Endometrial microvascular endothelial cells (primary cell): ENCODE results near the gene SLC24A4. TPM values are rescaled to one million over a fixed set of nuclear protein-coding genes. Genes with fewer than 3 reads are reported as not detected.

Experiments used
- in situ Hi-C: cut with HindIII; loops from 2 replicates; pipeline ENCODE4 v1.10.0; 2017; ENCODE audit warnings: low sequenced_read_pairs, low pct_unique_long_range_greater_than_20kb; ENCODE audit errors: inconsistent ontology term
- total RNA-seq: library from RNA; depleted of rRNA; stranded (reverse); fragments of >200 nt; gene quantifications from one replicate; pipeline ENCODE4 v1.2.3, GENCODE V29; 2015; ENCODE audit errors: inconsistent ontology term

Gene SLC24A4
- total RNA-seq, 1 donor from 2014 or later, result not detected

DNA sequence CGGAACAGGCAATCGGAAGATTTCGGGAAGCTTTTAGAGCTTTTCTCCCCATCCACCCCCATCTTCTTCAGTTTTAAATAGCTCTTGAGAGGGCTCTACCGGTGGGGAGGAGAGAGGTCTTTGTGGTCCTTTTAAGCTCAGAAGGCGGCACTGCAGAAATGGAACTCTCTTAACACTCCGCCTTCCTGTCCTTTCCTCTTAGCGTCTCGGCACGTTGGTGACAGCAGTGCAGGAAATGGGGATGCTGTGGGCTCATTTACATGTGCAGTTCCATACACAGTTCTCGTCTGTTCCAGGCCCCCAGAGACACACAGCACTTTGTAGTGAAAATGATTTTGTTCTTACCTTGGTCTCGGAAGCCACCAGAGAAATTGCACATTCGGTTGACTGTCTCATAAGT is 140.2 kb downstream of the SLC24A4 start:
- in situ Hi-C loops, result no loop called here

DNA sequence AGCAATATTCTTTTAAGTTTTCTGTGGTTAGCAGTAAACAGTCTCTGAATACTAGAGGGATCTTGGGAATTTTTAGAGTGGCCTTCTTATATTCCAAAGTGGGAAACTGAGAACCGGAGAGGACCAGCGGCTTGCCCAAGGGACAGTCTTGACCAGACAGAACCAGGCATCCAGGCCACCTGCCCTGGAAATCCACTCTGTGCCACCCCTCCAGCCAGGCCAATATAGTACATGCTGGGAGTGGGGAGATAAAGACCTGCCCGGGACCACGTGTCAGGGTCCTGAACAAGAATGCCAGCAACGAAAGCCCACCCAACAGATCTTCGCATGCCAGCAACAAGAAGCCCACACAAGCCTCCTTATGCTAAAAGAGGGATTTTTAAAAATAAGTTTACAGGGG is 141.2 kb downstream of the SLC24A4 start:
- in situ Hi-C loops, result no loop called here

DNA sequence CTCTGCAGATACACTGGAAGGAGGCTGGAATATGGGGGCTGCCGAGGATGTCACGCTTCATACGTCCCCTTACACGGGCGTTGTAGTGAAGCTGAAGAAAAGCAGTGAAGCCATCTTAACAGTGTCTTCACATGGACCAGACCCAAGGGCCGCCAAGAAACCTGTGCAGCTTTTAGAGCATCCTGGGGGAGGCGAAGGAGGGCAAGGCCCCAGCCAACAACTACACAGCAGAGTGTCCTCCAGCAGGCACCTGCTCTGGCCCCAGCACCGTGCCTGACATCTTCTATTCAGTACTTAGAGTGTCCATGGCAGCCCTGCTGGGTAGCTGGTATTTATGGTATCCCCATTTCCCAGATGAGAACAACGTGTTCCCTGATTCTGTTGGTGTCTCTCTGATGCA is 141.8 kb downstream of the SLC24A4 start:
- in situ Hi-C loops, result no loop called here

DNA sequence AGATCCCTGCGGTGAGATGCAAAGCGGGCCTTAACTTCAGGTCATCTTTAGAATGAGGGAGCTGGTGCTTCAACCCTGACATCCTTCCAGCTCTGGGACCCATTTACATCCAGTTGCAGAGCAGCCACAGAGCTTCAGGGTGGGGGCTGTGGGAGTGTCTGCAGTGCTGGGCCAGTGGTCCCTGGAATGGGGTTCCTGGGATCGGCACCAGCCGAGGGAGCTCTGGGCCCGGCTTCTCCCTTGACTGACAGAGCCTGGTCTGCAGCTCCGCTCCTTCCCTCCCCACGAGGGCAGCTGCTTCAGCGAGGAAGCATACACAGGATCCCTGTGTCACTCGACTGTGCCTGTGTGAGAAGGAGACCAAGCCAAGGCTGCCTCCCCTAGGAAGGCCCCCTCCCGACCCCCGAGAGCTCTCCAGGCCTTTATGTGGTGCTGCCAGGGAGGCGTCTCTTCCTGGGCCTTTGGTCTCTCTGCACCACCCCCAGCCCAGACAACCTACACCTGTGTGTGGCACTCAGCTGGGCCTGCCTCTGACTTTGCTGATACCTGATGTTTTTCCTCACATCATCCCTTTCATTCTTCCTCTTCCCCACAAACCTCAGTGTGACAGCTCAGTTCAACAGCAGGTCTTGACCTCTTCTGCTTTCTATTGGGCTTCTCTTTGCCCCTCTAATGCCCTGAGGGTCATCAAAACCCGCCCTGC is 142.5 kb downstream of the SLC24A4 start:
- in situ Hi-C loops, result no loop called here

DNA sequence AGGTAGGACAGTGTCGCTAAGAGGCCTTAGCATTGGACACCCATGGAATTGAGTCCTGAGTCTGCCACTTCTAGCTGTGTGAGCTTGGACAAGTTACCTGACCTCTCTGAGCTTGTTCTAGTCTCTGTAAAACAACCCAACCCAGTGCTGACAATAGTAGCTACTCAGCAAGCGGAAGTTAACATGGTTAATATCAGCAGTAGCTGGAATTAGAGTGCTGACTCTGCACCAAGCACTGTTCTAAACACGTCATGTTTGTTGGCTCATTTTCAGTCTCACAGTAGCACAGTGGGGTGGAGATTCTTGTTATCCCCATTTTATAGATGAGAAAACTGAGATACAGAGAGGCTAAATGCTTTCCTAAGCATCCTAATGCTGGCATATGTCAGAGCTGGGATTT is 143.1 kb downstream of the SLC24A4 start:
- in situ Hi-C loops, result no loop called here

DNA sequence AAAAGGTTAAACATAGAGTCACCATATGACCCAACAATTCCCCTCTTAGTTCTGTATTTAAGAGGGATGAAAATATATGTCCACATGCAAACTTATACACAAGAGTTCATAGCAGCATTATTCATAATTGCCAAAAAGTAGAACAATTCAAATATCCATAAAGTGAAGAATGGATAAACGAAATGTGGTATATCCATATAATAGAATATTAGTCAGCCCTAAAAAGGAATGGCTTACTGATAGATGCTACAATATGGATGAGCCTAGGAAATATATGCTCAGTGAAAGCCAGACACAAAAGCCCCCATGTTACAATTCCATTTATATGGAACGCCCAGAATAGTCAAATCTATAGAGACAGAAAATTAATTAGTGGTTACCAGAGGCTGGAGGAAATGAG is 146.6 kb downstream of the SLC24A4 start:
- in situ Hi-C loops, result no loop called here

DNA sequence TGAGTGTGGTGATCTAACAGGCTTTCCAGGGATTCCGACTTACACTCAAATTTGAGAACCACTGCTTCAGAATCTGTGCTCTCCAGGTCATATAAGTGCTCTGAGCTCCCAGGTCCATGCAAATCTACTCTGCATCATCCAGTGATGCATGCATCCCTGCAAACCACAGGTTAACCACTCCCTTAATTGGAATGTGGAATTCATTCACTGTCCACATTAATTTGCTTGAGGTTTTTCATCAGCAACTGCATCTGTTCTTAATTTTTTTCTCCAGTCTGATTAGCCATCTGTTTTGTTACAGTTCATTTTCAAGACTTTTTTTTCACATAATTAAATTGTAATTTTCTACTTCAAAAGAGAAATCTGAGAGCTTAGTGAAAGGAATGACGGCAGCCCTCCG is 147.2 kb downstream of the SLC24A4 start:
- in situ Hi-C loops, result no loop called here

DNA sequence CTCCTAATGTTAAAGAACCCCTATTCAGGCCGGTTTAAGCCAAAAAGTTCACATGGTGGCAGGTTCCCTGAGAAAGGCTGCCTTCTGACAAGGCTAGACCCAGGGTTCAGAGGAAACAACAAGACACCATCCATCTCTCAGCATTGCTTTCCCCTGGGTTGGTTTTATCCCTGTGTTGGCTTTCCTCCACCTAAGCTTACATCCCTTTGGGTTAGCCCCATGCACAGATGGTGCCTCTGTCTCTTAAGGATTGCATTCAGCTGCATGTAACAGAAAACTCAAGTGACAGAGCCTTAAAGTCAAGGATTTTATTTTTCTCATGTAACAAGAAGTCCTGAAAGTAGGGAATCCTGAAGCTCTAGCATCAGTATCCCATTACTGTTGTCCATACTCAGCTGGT is 147.8 kb downstream of the SLC24A4 start:
- in situ Hi-C loops, result no loop called here

DNA sequence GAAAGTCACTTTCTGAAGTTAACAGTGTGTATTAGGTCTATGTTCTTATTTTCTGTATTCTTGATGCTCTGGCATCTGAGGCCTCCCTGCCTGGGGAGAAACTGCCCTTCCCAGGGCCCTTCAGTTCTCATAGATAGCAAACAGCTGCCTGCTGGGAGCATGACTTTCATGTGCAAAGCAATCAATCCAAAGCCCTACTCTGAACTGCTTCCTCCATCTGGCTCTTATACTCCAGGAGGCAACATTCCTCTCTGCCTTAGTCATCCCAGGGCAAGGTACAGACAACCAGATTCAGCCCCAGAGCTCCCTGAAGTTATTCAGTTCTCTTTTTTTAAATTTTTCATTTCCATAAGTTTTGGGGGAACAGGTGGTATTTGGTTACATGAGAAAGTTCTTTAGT is 149.0 kb downstream of the SLC24A4 start:
- in situ Hi-C loops, result no loop called here

DNA sequence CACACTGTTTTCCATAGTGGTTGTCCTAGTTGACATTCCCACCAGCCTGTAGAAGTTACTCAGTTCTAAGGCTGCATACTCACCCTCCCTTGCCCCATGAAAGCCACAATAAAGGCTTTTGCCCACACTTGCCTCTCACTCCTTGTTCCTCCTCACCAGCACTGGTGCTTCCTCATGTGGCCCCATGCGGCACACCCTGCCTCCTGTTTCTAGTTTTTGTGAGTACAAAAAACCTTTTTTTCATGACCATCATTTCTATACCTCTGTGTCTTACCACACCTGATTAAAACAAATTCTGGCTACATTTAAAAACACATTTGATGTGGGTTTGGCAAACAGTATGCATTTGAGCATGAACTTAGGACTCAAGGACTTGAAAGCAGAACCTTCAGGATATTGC is 149.9 kb downstream of the SLC24A4 start:
- in situ Hi-C loops, result no loop called here

DNA sequence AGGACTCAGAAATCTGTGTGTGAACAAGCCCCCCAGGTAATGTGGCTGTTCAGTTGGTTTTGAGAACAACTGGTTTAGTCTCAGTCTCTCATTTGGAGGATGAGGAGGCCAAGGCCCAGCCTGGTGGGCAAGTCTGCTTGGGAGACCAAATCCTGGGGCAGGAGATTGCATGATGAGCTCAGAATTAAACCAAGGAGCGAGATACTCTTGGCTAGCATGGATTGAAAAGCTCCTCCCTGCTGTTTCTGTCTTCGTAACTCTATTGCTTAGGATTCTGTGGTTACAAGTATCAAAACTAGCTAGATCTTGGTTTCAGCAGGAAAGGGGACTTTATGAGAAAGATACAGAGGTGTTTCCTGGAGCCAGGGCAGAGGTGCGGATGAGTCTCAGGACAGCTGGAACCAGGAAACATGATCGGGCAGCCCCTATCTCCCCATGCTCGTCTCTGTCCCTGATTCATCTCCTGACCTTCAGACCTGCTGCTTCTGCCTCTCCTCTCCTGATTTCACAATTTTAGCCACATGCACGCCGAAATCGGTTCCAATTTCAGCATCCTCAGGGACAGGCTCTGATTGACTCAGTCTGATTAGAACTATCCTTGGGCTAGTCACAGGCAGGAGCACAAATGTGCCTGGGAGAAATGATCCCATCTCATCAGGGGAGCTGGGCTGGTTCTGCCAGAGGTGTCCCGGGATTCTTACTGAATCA is 150.4 kb downstream of the SLC24A4 start:
- in situ Hi-C loops, result no loop called here

DNA sequence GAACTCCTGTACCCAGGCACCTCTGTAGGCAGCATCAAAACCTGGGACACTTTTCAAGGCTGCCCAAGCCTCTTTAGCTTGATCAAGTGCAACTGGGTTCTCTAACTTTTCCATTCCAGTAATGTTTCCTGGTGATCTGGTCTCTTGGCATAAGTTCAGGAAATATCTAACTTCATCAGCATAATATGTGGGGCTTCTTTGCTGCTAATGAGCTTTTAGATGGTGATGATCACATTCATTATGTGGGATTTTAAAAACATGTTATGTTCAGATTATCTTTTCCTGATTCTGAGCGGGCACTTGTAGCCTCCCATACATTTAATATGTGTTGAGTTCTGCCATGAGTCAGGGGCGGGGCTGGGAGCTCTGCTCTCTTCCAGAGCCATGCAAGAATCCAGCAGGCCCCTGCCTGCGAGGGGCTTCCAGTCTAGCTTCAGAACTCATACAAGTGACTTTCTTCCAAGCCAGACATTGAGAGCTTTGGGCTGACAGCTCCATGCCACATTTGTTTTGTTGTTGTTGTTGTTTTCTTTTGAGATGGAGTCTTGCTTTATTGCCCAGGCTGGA is 151.1 kb downstream of the SLC24A4 start:
- in situ Hi-C loops, result no loop called here

DNA sequence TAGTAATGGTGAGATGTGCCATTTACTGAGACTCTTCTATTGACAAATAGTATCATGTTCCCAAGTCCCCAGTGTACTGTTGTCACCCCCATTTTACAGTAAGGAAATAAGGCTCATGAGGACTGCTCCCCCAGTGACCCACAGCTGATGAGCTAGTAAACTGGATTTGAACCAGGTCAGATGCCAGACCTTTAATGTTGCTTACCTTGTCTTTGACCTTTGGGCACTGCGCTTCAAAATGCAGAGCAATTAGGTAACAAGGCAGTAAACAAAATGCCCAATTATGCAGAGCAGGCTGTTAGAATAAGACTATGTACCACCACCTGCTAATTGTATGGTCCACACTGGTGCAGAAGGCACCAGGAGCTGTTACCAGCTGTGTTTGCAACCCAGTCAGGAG is 152.1 kb downstream of the SLC24A4 start:
- in situ Hi-C loops, result no loop called here

DNA sequence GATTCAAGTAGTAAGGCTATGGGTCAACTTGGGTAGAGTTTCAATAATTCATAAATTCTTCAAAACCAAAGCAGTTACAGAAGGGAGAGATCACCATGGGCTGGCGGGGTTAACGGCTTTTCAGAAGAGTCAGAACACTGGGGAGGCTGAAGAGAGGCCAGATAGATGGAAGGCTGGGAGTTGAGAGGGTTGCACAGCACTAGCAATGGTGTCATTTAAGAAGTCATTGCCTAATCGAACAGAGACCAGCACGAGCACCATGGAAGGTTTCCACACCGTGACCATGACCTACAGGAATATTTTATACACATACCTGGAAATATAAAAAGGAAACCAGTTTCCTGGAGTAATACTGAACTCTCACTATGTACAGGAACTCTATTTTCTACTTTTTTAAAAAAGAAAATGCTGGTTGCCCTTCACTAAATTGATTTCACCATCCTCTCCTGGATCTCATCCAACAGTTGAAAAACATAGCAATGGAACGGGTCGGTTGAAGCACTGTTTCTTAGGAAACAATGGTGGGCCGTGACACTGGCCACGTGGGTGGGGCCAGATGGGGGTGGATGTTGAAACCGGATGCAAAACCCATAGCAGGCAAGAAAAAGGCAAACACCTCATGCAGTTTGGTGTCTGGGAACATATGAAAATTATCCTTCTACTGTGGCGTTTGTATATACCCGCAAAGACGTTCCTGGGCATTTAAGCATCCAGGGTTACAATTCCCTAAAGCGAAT is 152.7 kb downstream of the SLC24A4 start:
- in situ Hi-C loops, result no loop called here

DNA sequence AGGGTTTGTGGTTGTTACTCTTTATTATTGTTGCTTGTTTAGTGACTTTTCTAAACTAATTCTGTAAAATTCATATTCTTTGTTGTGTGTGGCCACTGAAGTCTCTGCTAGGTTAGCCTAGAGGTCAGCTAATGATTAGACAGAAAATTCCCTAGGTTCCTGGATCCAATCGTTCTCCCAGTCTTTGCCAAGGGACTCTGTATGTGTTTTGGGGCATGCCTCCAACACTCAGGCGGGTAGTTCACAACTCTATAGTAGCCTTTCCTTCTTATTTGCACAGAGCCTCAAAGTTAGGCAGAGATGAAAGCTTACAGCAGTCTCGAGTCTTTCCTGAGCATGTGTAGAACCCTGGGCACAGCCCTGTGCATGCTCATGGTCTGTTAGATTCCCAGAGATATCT is 157.9 kb downstream of the SLC24A4 start:
- in situ Hi-C loops, result no loop called here

DNA sequence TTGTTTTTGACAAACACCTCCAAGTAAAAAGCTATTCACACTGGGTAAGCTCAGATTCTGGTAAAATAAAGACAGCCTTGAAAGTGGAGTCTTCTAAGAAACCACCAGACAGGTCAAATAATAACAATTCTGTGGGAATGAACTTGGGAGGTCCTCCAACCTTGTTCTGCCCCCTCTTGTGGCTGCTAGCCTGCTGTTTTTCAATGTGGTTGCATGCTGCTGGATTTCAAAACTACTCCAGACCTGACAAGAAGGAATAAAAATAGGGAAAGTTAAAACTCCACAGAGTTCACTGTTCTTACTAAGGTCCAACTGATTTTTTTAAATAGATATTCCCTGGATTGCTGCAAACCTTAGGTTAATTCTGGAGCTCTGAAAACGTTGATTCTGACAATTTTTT is 158.4 kb downstream of the SLC24A4 start:
- in situ Hi-C loops, result no loop called here

DNA sequence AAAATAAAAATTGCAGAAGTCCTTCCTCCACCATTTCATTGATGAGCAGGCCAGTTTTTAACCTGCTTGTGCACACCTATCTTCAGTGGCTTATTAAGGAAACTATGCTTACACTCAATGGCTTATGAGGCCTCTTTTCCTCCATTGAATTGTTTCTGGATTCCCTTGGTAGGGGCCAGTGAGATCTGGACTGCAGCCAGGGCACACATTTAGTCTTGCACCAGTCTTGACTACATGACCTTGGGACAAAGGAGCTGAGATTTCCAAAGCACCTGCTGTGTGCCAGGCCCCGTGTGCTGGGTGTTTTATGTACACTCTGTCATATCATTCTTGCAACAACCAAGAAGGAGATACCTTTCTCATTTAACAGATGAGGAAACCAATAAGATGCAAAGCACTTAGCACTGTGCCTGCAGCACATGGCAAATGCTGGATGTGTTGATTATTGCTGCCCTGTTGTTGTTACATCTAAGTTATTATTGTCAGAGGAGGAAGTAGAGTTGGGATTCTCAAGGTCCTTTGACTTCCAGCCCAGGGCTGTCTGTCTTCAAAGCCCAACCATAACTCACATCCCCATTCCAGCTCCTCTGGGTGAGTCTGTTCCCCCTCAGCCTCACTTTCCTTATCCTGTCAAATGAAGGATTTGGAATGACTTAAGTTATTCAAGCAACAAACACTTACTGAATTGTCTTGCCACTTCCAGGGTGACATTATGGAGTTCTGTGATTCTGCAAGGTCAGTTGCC is 159.0 kb downstream of the SLC24A4 start:
- in situ Hi-C loops, result no loop called here

DNA sequence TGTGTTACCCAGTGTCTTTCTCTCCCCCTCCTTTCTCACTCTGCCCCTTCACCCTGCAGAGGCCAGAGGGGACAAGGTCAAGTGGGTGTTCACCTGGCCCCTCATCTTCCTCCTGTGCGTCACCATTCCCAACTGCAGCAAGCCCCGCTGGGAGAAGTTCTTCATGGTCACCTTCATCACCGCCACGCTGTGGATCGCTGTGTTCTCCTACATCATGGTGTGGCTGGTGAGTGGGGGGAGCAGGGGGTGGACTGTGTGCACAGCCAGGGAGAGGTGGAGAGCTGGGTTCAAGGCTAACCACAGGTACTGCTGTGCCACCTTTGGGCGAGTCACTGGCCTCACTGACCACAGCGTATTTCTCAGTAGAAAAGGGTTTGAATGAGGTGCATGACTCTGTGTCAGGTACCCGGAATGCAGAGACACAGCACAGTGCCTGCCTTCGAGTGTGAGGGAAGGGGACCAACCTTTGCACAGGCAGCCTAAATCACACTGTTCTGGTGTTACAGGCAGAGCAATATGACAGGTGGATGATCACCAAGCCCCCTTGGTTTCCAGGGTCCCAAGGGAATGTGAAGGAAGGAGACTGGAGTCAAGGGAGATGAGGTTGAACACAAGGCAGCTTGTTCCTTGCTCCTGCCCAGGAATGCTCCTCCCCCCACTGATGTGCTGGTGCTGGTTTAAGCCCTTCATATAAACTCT is 159.8 kb downstream of the SLC24A4 start:
- in situ Hi-C loops, result no loop called here
